Natural killer cell (primary cell): ENCODE data around the gene MOG. TPM values are rescaled to one million over a fixed set of nuclear protein-coding genes. Genes with fewer than 3 reads are reported as not detected.

Experiments used
- ATAC-seq, 3 donors: fragments of 150-1000 bp in 2 of 3; fragments of 200-7000 bp in 1 of 3; cut with Tn5 transposase; 1 replicate in 1 of 3; 2 replicates in 2 of 3; pipeline ENCODE4 v1.10.0; 2021; ENCODE audit warnings: mild to moderate bottlenecking in 2 of 3, moderate library complexity in 2 of 3
- DNase-seq, 2 donors: peaks; one replicate each; pipeline versions ENCODE4 v3.0.0 to v3.0.0-alpha.2; 2013 to 2021; ENCODE audit warnings: mixed read lengths in 1 of 2
- H3K27ac ChIP-seq: one replicate; pipeline ENCODE4 v1.5.1; 2013; ENCODE audit warnings: mild to moderate bottlenecking, low read length
- H3K27me3 ChIP-seq: one replicate; pipeline ENCODE4 v1.6.1; 2013; ENCODE audit warnings: low read length; ENCODE audit not compliant: control insufficient read depth, insufficient read depth
- H3K36me3 ChIP-seq: one replicate; pipeline ENCODE4 v1.6.1; 2013; ENCODE audit warnings: low read length; ENCODE audit not compliant: control insufficient read depth, insufficient read depth
- H3K4me1 ChIP-seq: one replicate; pipeline ENCODE4 v1.6.1; 2013; ENCODE audit warnings: low read length; ENCODE audit not compliant: control insufficient read depth, insufficient read depth
- H3K4me3 ChIP-seq: one replicate; pipeline ENCODE4 v1.5.1; 2013; ENCODE audit warnings: low read length
- H3K9me3 ChIP-seq: one replicate; pipeline ENCODE4 v1.6.1; 2013; ENCODE audit warnings: low read length; ENCODE audit not compliant: control insufficient read depth, insufficient read depth
- H3K27ac Mint-ChIP-seq, 2 donors: one replicate each; pipeline ENCODE4 v1.8.0; 2022; ENCODE audit warnings: mild to moderate bottlenecking in 2 of 2, mixed read lengths in 2 of 2, moderate library complexity in 1 of 2
- H3K27me3 Mint-ChIP-seq, 2 donors: one replicate each; pipeline ENCODE4 v1.8.0; 2022; ENCODE audit warnings: low read depth in 2 of 2, mixed read lengths in 2 of 2
- H3K36me3 Mint-ChIP-seq: one replicate; pipeline ENCODE4 v1.8.0; 2022; ENCODE audit warnings: mixed read lengths
- H3K4me1 Mint-ChIP-seq, 2 donors: one replicate each; pipeline ENCODE4 v1.8.0; 2022; ENCODE audit warnings: mixed read lengths in 2 of 2
- H3K4me3 Mint-ChIP-seq: one replicate; pipeline ENCODE4 v1.8.0; 2022; ENCODE audit warnings: mild to moderate bottlenecking, moderate library complexity, mixed read lengths
- H3K9me3 Mint-ChIP-seq, 2 donors: one replicate each; pipeline ENCODE4 v1.8.0; 2022; ENCODE audit warnings: mixed read lengths in 2 of 2
- CTCF ChIP-seq: fragments of 200-600 bp; IDR thresholded peaks from one replicate; pipeline ENCODE4 v1.8.0; 2022; ENCODE audit warnings: antibody characterized with exemption
- WGBS: methylation state at CpG from one replicate; pipeline ENCODE4 v1.1.7; 2013; ENCODE audit warnings: missing lambda C conversion rate; ENCODE audit not compliant: insufficient coverage; 5-methylcytosine and 5-hydroxymethylcytosine counted together
- intact Hi-C: fragments of 100-400 bp; cut with micrococcal nuclease; formaldehyde crosslinking; loops from one replicate; pipeline ENCODE4 v1.14.2; 2022
- total RNA-seq, 4 donors: library from RNA; stranded (reverse); fragments of 120-200 nt in 1 of 4; gene quantifications; one replicate each; pipeline versions ENCODE4 v1.2.3 to v1.2.4, GENCODE V29; 2013 to 2022

Gene MOG
- total RNA-seq, 3 donors from 2014 or later (not counting 1 experiment from before 2014, with no cell fraction given) = not detected

DNA sequence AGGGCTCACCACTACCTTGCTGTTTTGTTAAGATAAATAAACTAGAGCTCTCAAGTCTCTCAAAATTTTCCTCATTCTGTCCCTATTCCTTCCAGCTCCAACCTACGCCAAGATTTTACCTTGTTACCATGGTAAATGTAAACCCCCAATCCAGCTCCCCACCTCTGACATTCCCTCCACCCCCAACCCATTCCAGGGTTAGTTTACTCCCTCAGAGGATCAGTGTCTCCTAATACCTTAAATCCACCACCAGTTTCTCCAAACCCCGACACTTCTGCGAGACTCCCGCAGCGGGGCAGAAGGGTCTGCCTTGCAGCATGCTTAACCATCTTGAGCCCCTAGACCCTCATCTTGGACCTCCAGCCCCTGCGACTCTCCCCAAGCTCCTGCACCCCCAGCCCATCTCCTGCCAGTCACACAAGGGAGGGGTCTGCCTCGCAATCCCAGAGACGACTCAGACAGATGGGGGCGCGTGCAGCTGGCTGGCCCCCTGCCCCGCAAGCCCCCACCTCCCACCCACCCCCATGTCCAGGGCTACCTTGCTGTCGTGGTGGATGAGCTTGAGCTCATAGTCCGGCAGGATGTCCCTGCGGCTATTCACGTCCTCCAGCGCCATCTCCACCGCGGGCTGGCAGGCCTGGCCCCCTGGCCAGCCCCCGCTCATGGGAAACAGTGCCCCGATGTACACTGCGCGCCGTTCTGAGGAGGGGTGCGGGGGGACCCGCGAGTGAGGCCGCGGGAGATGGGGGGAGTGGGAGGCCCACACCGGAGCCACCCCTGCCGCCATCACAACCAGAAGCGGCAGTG is 29.7 kb upstream of the MOG start:
- Histone ChIP-seq H3K27me3 (peaks cover 24% of the 10 kb centered on the region), H3K4me1 (peaks cover 28% of the 10 kb centered on the region), H3K36me3 (no peaks in the 10 kb centered on the region), H3K4me3 (peak overlapping the region; percentile 52), H3K27ac (peak overlapping the region; percentile 39), H3K9me3 (no peaks in the 10 kb centered on the region)
- H3K4me1 Mint-ChIP-seq = peaks cover 12 to 30% of the 10 kb centered on the region in 2 donors
- ATAC-seq (no peak), DNase-seq (peak in 1 of 2 donors; percentile 10)
- H3K27me3 Mint-ChIP-seq = peaks cover 40 to 65% of the 10 kb centered on the region in 2 donors
- H3K36me3 Mint-ChIP-seq = no peaks in the 10 kb centered on the region
- WGBS = 40% methylated on average over 30 of the region's 31 CpGs
- H3K4me3 Mint-ChIP-seq = peak overlapping the region; percentile 79
- H3K9me3 Mint-ChIP-seq = no peaks in the 10 kb centered on the region
- peak overlapping the region in 1 of 2 donors; percentile 36 for H3K27ac Mint-ChIP-seq
- intact Hi-C loops = no loop called here
- no peak for TF ChIP-seq CTCF

DNA sequence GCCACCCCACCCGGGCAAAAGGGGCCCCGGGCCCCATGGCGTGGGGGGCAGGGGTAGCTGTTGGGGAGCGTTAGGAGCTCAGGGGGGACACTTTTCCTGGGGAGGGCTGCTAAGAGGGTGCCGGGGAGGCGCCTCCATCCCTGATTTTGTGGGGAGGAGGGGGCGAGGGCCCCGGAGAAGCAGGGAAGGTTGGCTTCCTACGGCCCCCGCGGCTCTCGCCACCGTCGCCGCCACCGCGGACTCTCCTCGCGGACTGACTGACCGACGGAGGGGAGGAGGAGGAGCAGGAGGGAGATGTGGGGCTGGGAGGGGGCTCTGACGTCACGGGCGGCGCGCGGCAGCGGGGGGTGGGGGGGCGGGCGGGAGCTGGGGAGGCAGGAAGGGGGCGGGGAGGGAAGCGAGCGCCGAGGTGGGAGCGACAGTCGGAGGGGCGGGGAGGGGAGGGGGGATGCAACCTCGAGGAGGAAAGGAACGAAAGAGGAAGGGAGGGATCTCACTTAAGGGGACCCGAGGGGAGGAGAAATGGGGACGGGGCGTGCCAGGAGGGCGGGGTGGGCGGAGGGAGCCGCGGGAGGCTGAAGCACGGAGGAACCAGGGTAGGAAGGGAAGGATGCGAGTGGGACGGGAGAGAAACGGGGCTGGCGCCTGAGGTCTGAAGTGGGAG is 29.0 kb upstream of the MOG start:
- DNase-seq (peak in 1 of 2 donors; percentile 71), ATAC-seq (peak; percentile 26 to 33 (median 27))
- intact Hi-C loops = no loop called here
- Histone ChIP-seq H3K4me3 (peak overlapping the region; percentile 76), H3K9me3 (no peaks in the 10 kb centered on the region), H3K4me1 (peaks cover 30% of the 10 kb centered on the region), H3K27ac (peak overlapping the region; percentile 39), H3K27me3 (peaks cover 24% of the 10 kb centered on the region), H3K36me3 (no peaks in the 10 kb centered on the region)
- Mint-ChIP-seq H3K4me3 (peak overlapping the region; percentile 90), H3K27ac (peak overlapping the region in 1 of 2 donors; percentile 6), H3K27me3 (peaks cover 42 to 63% of the 10 kb centered on the region in 2 donors), H3K36me3 (no peaks in the 10 kb centered on the region), H3K4me1 (peaks cover 14 to 32% of the 10 kb centered on the region in 2 donors), H3K9me3 (no peaks in the 10 kb centered on the region)
- under 1% methylated on average over 42 of the region's 51 CpGs for WGBS
- TF ChIP-seq CTCF = no peak

DNA sequence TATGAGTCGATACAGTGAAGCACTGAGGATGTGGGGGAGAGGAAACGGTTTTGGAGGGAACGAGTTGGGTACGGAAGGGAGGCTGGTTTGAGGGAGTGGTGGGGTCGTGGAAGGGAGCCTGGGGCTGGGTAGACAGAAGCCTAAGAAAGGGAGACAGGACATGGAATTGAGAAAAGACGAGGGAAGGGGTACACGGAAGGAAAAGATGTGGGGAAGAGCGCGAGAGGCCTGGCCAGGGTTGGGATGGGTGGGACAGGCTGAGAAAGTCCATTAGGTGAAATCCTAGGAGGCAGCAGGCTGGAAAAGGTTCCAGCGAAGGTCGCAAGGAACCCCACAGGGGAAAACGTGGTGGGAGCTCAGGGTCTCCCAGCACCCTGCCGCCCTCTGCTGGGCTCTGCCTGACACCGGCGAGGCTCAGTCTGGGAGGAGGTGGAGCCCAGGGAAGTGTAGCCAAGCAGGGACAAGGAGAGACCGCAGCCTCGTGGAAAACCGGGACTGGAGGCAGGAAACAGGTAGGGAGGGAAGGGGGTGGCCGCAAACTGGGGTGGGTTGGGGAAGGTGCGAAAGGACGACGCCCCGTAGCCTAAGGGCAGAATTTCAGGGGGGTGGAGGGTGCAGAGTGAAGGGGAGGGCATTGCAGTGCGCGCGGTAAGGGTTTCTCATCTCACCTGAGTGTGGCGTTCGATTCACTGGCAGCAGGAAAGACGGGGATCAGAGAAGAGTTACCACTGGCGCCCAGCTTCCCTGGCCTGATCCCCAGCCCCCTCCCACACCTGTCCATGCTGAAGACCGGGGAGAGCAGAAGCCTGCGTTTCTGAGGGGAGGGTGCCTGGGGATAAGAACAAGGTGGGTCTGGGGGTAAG is 28.2 kb upstream of the MOG start:
- no peaks in the 10 kb centered on the region for H3K9me3 Mint-ChIP-seq

More for the DNA sequence above, 28.2 kb upstream of the MOG start:
- H3K9me3 ChIP-seq = no peaks in the 10 kb centered on the region
- TF ChIP-seq CTCF = peak; percentile 44
- Mint-ChIP-seq H3K4me1 (peaks cover 19 to 38% of the 10 kb centered on the region in 2 donors), H3K4me3 (peak overlapping the region; percentile 90), H3K27me3 (peaks cover 42 to 65% of the 10 kb centered on the region in 2 donors), H3K36me3 (no peaks in the 10 kb centered on the region), H3K27ac (peak overlapping the region in 1 of 2 donors; percentile 6)
- no peaks in the 10 kb centered on the region for H3K36me3 ChIP-seq
- WGBS = 1% methylated on average over 32 of the region's 32 CpGs
- ATAC-seq (peak; percentile 49 to 60 (median 59)), DNase-seq (peak; percentile 30 to 76)
- H3K4me1 ChIP-seq = peaks cover 37% of the 10 kb centered on the region
- H3K27me3 ChIP-seq = peaks cover 24% of the 10 kb centered on the region
- peak overlapping the region; percentile 76 for H3K4me3 ChIP-seq
- intact Hi-C loops = no loop called here
- no peak overlapping the region for H3K27ac ChIP-seq
